H1 (cell line): ENCODE measurements around the gene DNAJA3. TPM values are rescaled to one million over a fixed set of nuclear protein-coding genes. Genes with fewer than 3 reads are reported as not detected.

Source experiments
- CTCF ChIA-PET: fragments of 300-600 bp; sonication (Branson Sonifier 250); formaldehyde crosslinking; loops from one replicate; lab custom pipeline; 2021; ENCODE audit not compliant: partially characterized antibody; lab: Charles Lee
- POLR2A ChIA-PET: fragments of 300-600 bp; sonication (Branson Sonifier 250); formaldehyde crosslinking; loops from one replicate; lab custom pipeline; 2021; ENCODE audit warnings: inconsistent platforms; ENCODE audit not compliant: partially characterized antibody; lab: Charles Lee
- DNase-seq, 2 experiments: peaks; one replicate each; pipeline versions ENCODE4 v3.0.0 to v3.0.0-alpha.2; 2010 to 2022; ENCODE audit warnings: low spot score in 2 of 2, low read depth in 1 of 2, mixed read lengths in 1 of 2
- FAIRE-seq: peaks from 2 replicates; lab custom pipeline; 2011; peaks lifted over from hg19 to GRCh38; lab: Jason Lieb, UNC
- H2AFZ ChIP-seq: 2 replicates; pipeline ENCODE4 v1.8.1; 2012; ENCODE audit warnings: low read length, inconsistent platforms
- H2AK5ac ChIP-seq: 2 replicates; pipeline ENCODE4 v1.6.1; 2013; ENCODE audit warnings: low read depth, low read length
- H2BK120ac ChIP-seq: replicated peaks from 2 replicates; pipeline ENCODE3; 2013; ENCODE audit warnings: low read depth, low read length, inconsistent platforms
- H2BK12ac ChIP-seq: 2 replicates; pipeline ENCODE4 v1.6.1; 2013; ENCODE audit warnings: low read depth, low read length
- H2BK15ac ChIP-seq: 2 replicates; pipeline ENCODE4 v1.6.1; 2013; ENCODE audit warnings: low read length
- H2BK20ac ChIP-seq: 2 replicates; pipeline ENCODE4 v1.6.1; 2013; ENCODE audit warnings: low read length
- H2BK5ac ChIP-seq: 2 replicates; pipeline ENCODE4 v1.6.1; 2013; ENCODE audit warnings: low read depth, low read length
- H3K14ac ChIP-seq: 2 replicates; pipeline ENCODE4 v1.6.1; 2013; ENCODE audit warnings: inconsistent platforms; ENCODE audit not compliant: insufficient read length
- H3K18ac ChIP-seq: 2 replicates; pipeline ENCODE4 v1.6.1; 2013; ENCODE audit warnings: low read length; ENCODE audit errors: extremely low read depth
- H3K23ac ChIP-seq: 2 replicates; pipeline ENCODE4 v1.6.1; 2013; ENCODE audit warnings: inconsistent platforms; ENCODE audit not compliant: insufficient read length
- H3K23me2 ChIP-seq: 2 replicates; pipeline ENCODE4 v1.6.1; 2013; ENCODE audit warnings: low read depth, low read length
- H3K27ac ChIP-seq: 2 replicates; pipeline ENCODE4 v1.6.1; 2011; ENCODE audit warnings: low read depth, low read length, inconsistent platforms
- H3K27me3 ChIP-seq, 4 experiments: replicated peaks in 1 of 4; 1 replicate in 1 of 4; 2 replicates in 3 of 4; pipeline versions ENCODE4 v1.6.1 to v1.8.1; 2011 to 2013; ENCODE audit warnings: low read length in 3 of 4, mild to moderate bottlenecking in 3 of 4, inconsistent platforms in 2 of 4, mixed read lengths in 2 of 4, moderate library complexity in 1 of 4; ENCODE audit not compliant: control insufficient read depth in 3 of 4, insufficient read depth in 3 of 4; ENCODE audit errors: extremely low read depth in 1 of 4
- H3K36me3 ChIP-seq, 4 experiments: 2 replicates each; pipeline versions ENCODE4 v1.6.1 to v1.8.1; 2011 to 2013; ENCODE audit warnings: mild to moderate bottlenecking in 4 of 4, low read length in 3 of 4, moderate library complexity in 2 of 4, control low read depth in 1 of 4, inconsistent platforms in 1 of 4; ENCODE audit not compliant: insufficient read depth in 4 of 4, control insufficient read depth in 2 of 4
- H3K4ac ChIP-seq: replicated peaks from 2 replicates; pipeline ENCODE3; 2013; ENCODE audit warnings: low read length, low read depth, mixed read lengths, inconsistent platforms; ENCODE audit not compliant: insufficient read length
- H3K4me1 ChIP-seq, 4 experiments: replicated peaks in 1 of 4; 1 replicate in 1 of 4; 2 replicates in 3 of 4; pipeline versions ENCODE4 v1.6.1 to v1.8.1; 2011 to 2013; ENCODE audit warnings: low read length in 3 of 4, inconsistent platforms in 2 of 4, mixed read lengths in 1 of 4; ENCODE audit not compliant: insufficient read depth in 4 of 4, control insufficient read depth in 3 of 4
- H3K4me2 ChIP-seq, 2 experiments: 2 replicates each; pipeline versions ENCODE4 v1.6.1 to v1.8.1; 2011 to 2013; ENCODE audit warnings: low read depth in 2 of 2, low read length in 2 of 2, control low read depth in 1 of 2, inconsistent platforms in 1 of 2, mild to moderate bottlenecking in 1 of 2; ENCODE audit not compliant: insufficient read depth in 1 of 2
- H3K4me3 ChIP-seq, 4 experiments: fragments of 200-600, 300-600 bp in 1 of 4; sonication (generic), shearing (Covaris generic), sonication (Bioruptor Twin) in 1 of 4; 2 replicates each; pipeline versions ENCODE4 v1.5.1 to v1.8.1; 2011 to 2016; ENCODE audit warnings: low read length in 4 of 4, low read depth in 3 of 4, control low read depth in 2 of 4, inconsistent platforms in 2 of 4, mild to moderate bottlenecking in 2 of 4, mixed read lengths in 1 of 4, moderate library complexity in 1 of 4; ENCODE audit not compliant: insufficient read depth in 2 of 4; ENCODE audit errors: extremely low read depth in 1 of 4
- H3K56ac ChIP-seq: replicated peaks from 2 replicates; pipeline ENCODE3; 2013; ENCODE audit warnings: low read depth, mild to moderate bottlenecking, mixed read lengths, low read length, inconsistent platforms; ENCODE audit not compliant: insufficient read length
- H3K79me1 ChIP-seq: 2 replicates; pipeline ENCODE4 v1.6.1; 2013; ENCODE audit warnings: low read depth, low read length, control low read depth
- H3K79me2 ChIP-seq, 2 experiments: 2 replicates each; pipeline versions ENCODE4 v1.6.1 to v1.8.1; 2012 to 2013; ENCODE audit warnings: low read length in 2 of 2, mild to moderate bottlenecking in 2 of 2, inconsistent platforms in 1 of 2; ENCODE audit not compliant: insufficient read depth in 2 of 2, control insufficient read depth in 1 of 2
- H3K9ac ChIP-seq, 4 experiments: replicated peaks in 1 of 4; 1 replicate in 1 of 4; 2 replicates in 3 of 4; pipeline versions ENCODE4 v1.6.1 to v1.8.1; 2011 to 2013; ENCODE audit warnings: low read depth in 3 of 4, low read length in 3 of 4, control low read depth in 2 of 4, mild to moderate bottlenecking in 2 of 4, moderate library complexity in 2 of 4, inconsistent platforms in 1 of 4; ENCODE audit errors: extremely low read depth in 1 of 4
- H3K9me3 ChIP-seq, 2 experiments: 2 replicates each; pipeline versions ENCODE4 v1.6.1 to v1.8.1; 2012 to 2013; ENCODE audit warnings: mild to moderate bottlenecking in 2 of 2, moderate library complexity in 2 of 2, control low read depth in 1 of 2, inconsistent platforms in 1 of 2, low read depth in 1 of 2, low read length in 1 of 2, mixed read lengths in 1 of 2; ENCODE audit not compliant: insufficient read depth in 2 of 2
- H4K20me1 ChIP-seq, 2 experiments: replicated peaks in 1 of 2; 2 replicates each; pipeline versions ENCODE3 to v1.8.1; 2011 to 2013; ENCODE audit warnings: inconsistent platforms in 2 of 2, low read length in 2 of 2, mild to moderate bottlenecking in 1 of 2; ENCODE audit not compliant: insufficient read depth in 2 of 2, control insufficient read depth in 1 of 2
- H4K5ac ChIP-seq: 2 replicates; pipeline ENCODE4 v1.6.1; 2013; ENCODE audit warnings: low read length, low read depth, mixed read lengths, inconsistent platforms; ENCODE audit not compliant: insufficient read length
- H4K8ac ChIP-seq: 2 replicates; pipeline ENCODE4 v1.8.0; 2013; ENCODE audit warnings: mild to moderate bottlenecking, moderate library complexity, low read length, inconsistent platforms; ENCODE audit not compliant: insufficient read depth; ENCODE audit errors: extremely low read depth
- H4K91ac ChIP-seq: replicated peaks from 2 replicates; pipeline ENCODE3; 2013; ENCODE audit warnings: low read length, mixed read lengths, inconsistent platforms; ENCODE audit not compliant: insufficient read length
- ATF2 ChIP-seq: IDR thresholded peaks from 2 replicates; pipeline ENCODE4 v1.6.1; 2012; ENCODE audit warnings: low read length, inconsistent platforms
- ATF3 ChIP-seq: IDR thresholded peaks from 2 replicates; pipeline ENCODE4 v1.6.1; 2011; ENCODE audit warnings: low read depth, mild to moderate bottlenecking, low read length; ENCODE audit not compliant: insufficient read depth
- NRF1 ChIP-seq: IDR thresholded peaks from 2 replicates; pipeline ENCODE4 v1.6.1; 2011; ENCODE audit warnings: mild to moderate bottlenecking, low read depth, low read length, improper control_type of control experiment
- RAD21 ChIP-seq, 2 experiments: IDR thresholded peaks in 1 of 2; conservative IDR thresholded peaks in 1 of 2; 2 replicates each; pipeline ENCODE4 v1.6.1; 2011; ENCODE audit warnings: low read depth in 2 of 2, low read length in 2 of 2, improper control_type of control experiment in 1 of 2, inconsistent platforms in 1 of 2, mild to moderate bottlenecking in 1 of 2, moderate library complexity in 1 of 2
- SIRT6 ChIP-seq: IDR thresholded peaks from one replicate; pipeline ENCODE4 v1.7.1; 2012; ENCODE audit warnings: low read length, inconsistent platforms
- SIX5 ChIP-seq: IDR thresholded peaks from 2 replicates; pipeline ENCODE4 v1.6.1; 2011; ENCODE audit warnings: mild to moderate bottlenecking, low read depth, low read length
- SRF ChIP-seq: IDR thresholded peaks from 2 replicates; pipeline ENCODE4 v1.6.1; 2011; ENCODE audit warnings: mild to moderate bottlenecking, low read depth, low read length, moderate library complexity
- SUZ12 ChIP-seq: fragments of 200-600 bp; sonication (generic); IDR thresholded peaks from 2 replicates; pipeline ENCODE4 v1.6.1; 2012; ENCODE audit warnings: mild to moderate bottlenecking, inconsistent platforms, low read length, moderate library complexity, mixed read lengths
- USF2 ChIP-seq: IDR thresholded peaks from 2 replicates; pipeline ENCODE4 v1.6.1; 2011; ENCODE audit warnings: low read length, improper control_type of control experiment
- WGBS, 2 experiments: shearing (Covaris generic) in 1 of 2; methylation state at CpG; one replicate each; pipeline versions ENCODE4 v1.1.6 to v1.1.7; 2013 to 2015; ENCODE audit warnings: low lambda C conversion rate in 2 of 2, mixed read lengths in 2 of 2, inconsistent platforms in 1 of 2, low coverage in 1 of 2, missing lambda C conversion rate in 1 of 2; ENCODE audit not compliant: insufficient replicate concordance in 2 of 2, insufficient coverage in 1 of 2, insufficient read length in 1 of 2; ENCODE audit errors: extremely low coverage in 1 of 2, missing lambda C conversion rate in 1 of 2; 5-methylcytosine and 5-hydroxymethylcytosine counted together
- polyA plus RNA-seq, 7 experiments: library from polyadenylated mRNA; depleted of rRNA in 3 of 7; stranded (reverse) in 5 of 7; unstranded in 2 of 7; fragments of >200 nt in 5 of 7; fragments of 200-250 nt in 2 of 7; gene quantifications; 1 replicate in 5 of 7; 2 replicates in 1 of 7; 4 replicates in 1 of 7; pipeline versions ENCODE4 v1.2.1 to v1.2.3, GENCODE V29; 2011 to 2013; ENCODE audit warnings: missing spikeins in 2 of 7, mixed read lengths in 2 of 7
- total RNA-seq: library from RNA; stranded (reverse); fragmentation: NEBNext Ultra II Directional; extraction: Animal tissue kit (Norgen Biotek cat#: 25700); gene quantifications from 2 replicates; pipeline ENCODE4 v1.2.1, GENCODE V29; 2021

Gene DNAJA3
- total and polyA plus RNA-seq, 2 of the 8 experiments (the other 6 are each of a cell fraction or from before 2014, with no cell fraction given): 37.3 to 59.1 TPM

GRCh38 chr16:4477966-4478365 is 52.3 kb downstream of the DNAJA3 start:
- Histone ChIP-seq H2BK12ac (no peak overlapping the region), H3K79me2 (peaks cover 0 to 16% of the 10 kb centered on the region in 2 experiments; a peak in 3 of 4 replicates), H3K14ac (no peak overlapping the region), H3K4me3 (no peak overlapping the region), H3K56ac (no peak overlapping the region), H2BK120ac (no peak overlapping the region), H3K79me1 (no peaks in the 10 kb centered on the region), H4K8ac (no peak overlapping the region), H2BK20ac (no peak overlapping the region), H3K36me3 (no peaks in the 10 kb centered on the region), H3K9ac (no peak overlapping the region), H3K4me2 (no peak overlapping the region), H3K4ac (no peak overlapping the region), H2BK5ac (no peak overlapping the region), H3K4me1 (peaks cover 0 to 9% (median 3%) of the 10 kb centered on the region in 4 experiments; a peak in 6 of 7 replicates), H2AK5ac (no peak overlapping the region; the same call in 1 of the 2 replicates), H3K23me2 (peaks cover 6% of the 10 kb centered on the region; the same call in 1 of the 2 replicates), H4K20me1 (peaks cover 2 to 4% of the 10 kb centered on the region in 2 experiments), H3K27me3 (peaks cover 0 to 7% (median 7%) of the 10 kb centered on the region in 4 experiments; a peak in 6 of 7 replicates), H3K18ac (no peak overlapping the region), H3K23ac (no peak overlapping the region), H2BK15ac (no peak overlapping the region), H4K91ac (no peak overlapping the region), H3K9me3 (peaks cover 0 to 3% of the 10 kb centered on the region in 2 experiments; a peak in 1 of 4 replicates), H3K27ac (no peak overlapping the region), H4K5ac (no peak overlapping the region), H2AFZ (no peak overlapping the region)
- DNase-seq (no peak), FAIRE-seq (no peak)
- 67% methylated on average over 2 of the region's 2 CpGs; no CpG with 5 or more reads in 1 of the 2 experiments for WGBS, 2 experiments
- ChIA-PET CTCF (interaction anchor here (0.8 to 2.8 kb wide), 17 partner anchors 9 to 153 kb away, joined by 3 to 11 read pairs (median 4); partner anchors contain the start of gene C16orf96), POLR2A (interaction anchor here (0.6 to 14.4 kb wide), 6 partner anchors 9 to 139 kb away, joined by 3 to 257 read pairs (median 4); no protein-coding TSS in a partner anchor)
- no peak for TF ChIP-seq SRF
- TF ChIP-seq SIRT6: no peak
- TF ChIP-seq ATF2: no peak
- TF ChIP-seq USF2: no peak
- TF ChIP-seq SUZ12: no peak
- no peak for TF ChIP-seq ATF3
- peak; percentile 13 to 39; a peak in 2 of 4 replicates for TF ChIP-seq RAD21 (IDR thresholded peaks at IDR 0.05 in 1 of 2, conservative IDR thresholded peaks at IDR 0.05 in 1 of 2; ENCODE audit: low read depth in 2 of 2, low read length in 2 of 2)
- no peak for TF ChIP-seq SIX5
- no peak for TF ChIP-seq NRF1
